GM21825 (cell line): ENCODE measurements around the gene NEB.
"Not testable (repeated sequence)": the region's sequence is repeated elsewhere in the genome, so short reads cannot be mapped to it uniquely, and the experiment has no call there.

Source experiments
- ATAC-seq: cut with Tn5 transposase; IDR thresholded peaks from one replicate; pipeline ENCODE4 v1.9.1; 2021; ENCODE audit warnings: mild to moderate bottlenecking, moderate library complexity; ENCODE audit not compliant: unreplicated experiment

NEB gene

DNA sequence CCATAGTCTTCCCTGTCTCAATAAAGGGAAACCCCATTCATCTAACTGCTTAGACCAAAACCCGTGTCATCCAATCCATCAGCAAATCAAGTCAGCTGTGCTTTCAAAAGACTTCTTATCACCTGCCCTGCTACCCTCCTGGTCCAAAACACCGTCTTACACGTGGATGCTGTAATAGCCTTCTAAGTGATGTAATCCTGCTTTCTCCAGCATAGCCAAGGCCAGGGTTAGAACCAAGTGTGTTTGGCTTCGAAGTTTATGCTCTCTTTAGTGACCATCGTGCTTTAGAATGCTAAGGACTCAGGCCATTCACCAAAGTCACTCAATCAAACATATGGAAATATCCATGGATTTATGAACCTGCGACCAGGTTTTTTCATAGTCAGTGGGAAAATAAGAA is 25.5 kb downstream of the NEB start:
- ATAC-seq, result no peak

GRCh38 chr2:151707857-151708256 is 26.4 kb downstream of the NEB start:
- ATAC-seq, result no peak

DNA sequence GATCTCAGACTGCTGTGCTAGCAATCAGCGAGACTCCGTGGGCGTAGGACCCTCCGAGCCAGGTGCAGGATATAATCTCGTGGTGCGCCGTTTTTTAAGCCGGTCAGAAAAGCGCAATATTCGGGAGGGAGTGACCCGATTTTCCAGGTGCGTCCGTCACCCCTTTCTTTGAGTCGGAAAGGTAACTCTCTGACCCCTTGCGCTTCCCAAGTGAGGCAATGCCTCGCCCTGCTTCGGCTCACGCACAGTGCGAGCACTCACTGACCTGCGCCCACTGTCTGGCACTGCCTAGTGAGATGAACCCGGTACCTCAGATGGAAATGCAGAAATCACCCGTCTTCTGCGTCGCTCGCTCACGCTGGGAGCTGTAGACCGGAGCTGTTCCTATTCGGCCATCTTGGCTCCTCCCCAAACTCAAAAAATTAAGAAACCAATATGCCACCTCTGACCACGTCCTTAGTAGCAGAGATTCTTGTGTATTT is 29.8 kb downstream of the NEB start:
- not testable (repeated sequence) for ATAC-seq

- ATAC-seq, result not testable (repeated sequence)
These were observed 36.1 kb downstream of the NEB start for GRCh38 chr2:151698134-151698533.

DNA sequence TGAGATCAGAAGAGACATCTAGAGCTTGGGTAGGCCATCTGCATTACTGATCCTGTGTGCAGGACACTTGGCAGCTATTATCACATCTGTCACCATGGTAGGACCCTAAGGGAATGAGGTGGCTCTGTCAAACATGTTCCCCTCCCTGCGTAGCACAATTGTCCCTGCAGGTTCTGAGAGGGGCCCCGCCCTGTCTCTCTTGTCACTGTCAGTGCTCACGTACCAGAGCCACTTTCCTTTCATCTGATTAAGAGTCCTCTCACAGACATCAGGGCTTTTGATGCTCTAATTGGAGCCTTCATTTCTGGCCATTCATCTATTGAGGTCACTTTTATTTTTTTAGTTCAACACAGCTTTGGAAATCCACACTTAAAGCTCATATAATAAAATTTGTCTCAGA is 38.5 kb downstream of the NEB start:
- no peak for ATAC-seq

- ATAC-seq, result no peak
These were observed 42.6 kb downstream of the NEB start for GRCh38 chr2:151691631-151692030.

GRCh38 chr2:151688719-151689118 is 45.6 kb downstream of the NEB start:
- ATAC-seq, result no peak

- ATAC-seq, result no peak
These were observed 51.7 kb downstream of the NEB start for GRCh38 chr2:151682459-151683003.

- no peak for ATAC-seq
These were observed 53.2 kb downstream of the NEB start for GRCh38 chr2:151681051-151681450.

- no peak for ATAC-seq
These were observed 54.3 kb downstream of the NEB start for GRCh38 chr2:151679994-151680393.

- ATAC-seq, result no peak
These were observed 55.4 kb downstream of the NEB start for GRCh38 chr2:151678849-151679248.

DNA sequence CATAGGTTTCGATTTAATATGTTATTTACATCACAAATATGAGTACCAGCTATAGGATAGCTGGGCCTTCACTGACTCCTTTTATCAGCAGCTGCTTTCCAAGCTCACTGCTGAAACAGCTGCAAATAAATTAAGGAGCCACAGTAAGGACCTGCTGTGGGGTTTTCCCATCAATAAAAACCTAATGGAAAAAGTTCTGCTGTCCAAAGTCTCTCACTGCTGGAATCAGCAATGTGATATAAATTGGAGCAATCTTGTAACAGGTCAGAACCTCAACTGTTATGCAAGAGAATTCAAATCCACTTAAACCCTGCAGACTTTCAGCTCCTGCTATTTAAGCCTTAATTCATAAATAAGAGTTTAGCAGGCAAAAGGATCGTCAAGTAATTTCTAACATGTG is 61.3 kb downstream of the NEB start:
- ATAC-seq, result no peak

DNA sequence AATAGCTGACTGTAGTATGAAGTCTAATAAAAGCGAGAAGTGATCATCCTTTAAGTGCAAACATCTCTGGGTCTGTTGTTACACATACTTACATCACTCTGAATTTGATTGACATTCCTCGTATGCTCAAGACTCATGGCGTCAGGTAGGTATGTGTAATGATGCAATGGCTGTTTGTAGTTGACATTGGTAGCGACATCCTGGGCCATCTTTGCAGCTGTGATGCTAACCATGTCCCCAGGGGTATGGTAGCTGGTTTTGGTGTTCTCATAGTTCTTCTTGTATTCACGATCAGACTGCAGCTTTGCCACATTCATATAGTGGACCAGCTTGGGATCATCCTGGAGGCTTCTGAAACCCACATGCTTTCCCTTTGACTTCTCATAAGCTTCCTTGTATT is 62.0 kb downstream of the NEB start:
- no peak for ATAC-seq

DNA sequence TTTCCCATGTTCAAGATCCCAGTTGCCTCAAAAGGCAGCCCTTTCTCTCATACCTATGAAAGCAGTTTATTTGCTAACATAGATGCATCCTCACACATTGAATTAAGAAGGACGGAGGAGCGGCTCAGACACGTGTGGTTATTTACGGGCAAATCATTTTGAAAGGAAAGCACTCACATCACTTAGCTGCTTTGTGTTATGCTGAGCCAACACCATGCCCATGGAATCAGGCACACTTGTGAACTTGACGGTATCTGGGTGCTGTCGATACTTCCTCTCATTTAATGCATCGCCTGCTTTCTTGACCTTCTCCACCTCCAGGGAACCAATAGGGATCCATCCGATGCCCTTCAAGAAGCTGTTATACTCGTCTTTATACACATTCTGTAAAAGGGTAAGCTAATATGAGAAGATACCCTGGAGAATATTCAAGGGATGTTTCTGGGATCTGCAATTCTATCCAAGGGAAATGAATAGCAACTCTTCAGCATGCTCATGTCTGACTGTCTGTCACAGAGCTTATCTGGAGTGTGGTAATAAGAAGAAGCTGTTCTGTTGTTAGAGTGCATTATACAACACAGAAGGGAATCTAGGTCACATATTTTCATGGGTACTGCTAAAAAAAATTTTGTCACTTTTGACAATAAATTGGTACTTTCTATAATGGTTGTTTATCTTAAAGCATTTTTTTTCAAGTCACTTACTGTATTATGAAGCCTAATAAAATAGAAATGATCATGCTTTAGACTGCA is 63.3 kb downstream of the NEB start:
- no peak for ATAC-seq

DNA sequence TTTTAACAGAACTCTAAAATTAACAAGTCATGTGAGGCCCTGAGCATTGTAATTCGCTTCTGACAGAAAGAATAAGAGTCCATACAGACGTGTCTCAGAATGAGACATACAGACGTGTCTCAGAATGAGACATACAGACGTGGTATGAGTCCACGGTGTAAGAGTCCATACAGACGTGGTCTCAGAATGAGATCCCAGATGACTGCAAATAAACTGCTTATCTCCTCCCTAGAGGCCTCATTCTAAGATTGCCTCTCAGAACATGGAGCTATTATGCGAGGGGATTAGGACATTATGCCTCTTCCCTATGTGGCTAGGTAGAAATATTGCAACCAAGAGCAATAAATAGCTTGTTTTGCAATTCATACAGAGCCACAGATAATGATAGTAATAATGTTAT is 63.9 kb downstream of the NEB start:
- ATAC-seq, result no peak

DNA sequence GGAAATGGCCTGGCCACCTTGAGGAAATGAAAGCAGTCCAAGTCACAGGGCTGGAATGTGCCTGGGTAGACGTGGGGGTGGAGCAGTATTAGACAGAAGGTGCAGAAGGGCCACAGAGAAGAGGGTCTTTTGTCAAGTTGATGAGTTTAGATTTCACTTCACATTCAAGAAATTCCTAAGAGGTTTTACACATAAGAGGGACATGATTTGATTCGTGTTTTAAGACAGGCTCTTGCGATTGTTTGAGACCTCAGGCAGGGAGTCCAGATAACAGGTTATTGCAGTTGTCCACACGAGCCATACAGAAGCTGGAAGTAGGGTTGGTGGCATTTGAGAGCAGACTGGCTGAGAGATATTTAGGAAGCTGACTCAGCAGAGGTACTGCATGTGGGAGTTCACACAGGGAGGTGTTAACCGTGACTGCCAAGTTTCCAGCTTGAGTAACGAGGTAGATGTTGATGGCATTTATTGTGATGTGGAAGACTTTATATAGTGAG is 64.6 kb downstream of the NEB start:
- no peak for ATAC-seq

- ATAC-seq, result no peak
These were observed 65.5 kb downstream of the NEB start for GRCh38 chr2:151668737-151669136.

GRCh38 chr2:151665959-151666358 is 68.3 kb downstream of the NEB start:
- no peak for ATAC-seq

DNA sequence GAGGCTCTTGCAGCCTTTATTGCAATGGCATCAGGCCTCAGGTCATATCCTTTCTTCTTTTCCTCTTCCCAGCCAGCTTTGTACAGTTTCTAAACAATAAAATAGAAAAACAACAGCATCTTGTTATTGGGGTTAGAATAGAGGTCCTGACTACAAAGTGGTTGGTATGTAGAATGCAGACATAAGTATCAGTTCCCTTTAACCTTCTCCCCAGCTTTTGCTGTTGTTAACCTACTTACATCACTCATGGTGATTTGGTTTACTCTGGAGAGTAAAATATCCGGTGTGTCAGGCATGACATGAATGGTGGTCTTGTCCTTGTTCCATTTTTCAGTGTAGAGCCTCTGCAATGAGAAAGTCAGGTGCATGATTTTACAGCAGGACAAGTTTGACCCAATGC is 69.8 kb downstream of the NEB start:
- ATAC-seq, result no peak

GRCh38 chr2:151661625-151662024 is 72.7 kb downstream of the NEB start:
- no peak for ATAC-seq

GRCh38 chr2:151658081-151658480 is 76.2 kb downstream of the NEB start:
- no peak for ATAC-seq

GRCh38 chr2:151657667-151658076 is 76.6 kb downstream of the NEB start:
- no peak for ATAC-seq
